Measurements from ENCODE around the gene DLGAP1. TPM values are rescaled to one million over a fixed set of nuclear protein-coding genes. Genes with fewer than 3 reads are reported as not detected.

DLGAP1 gene
- total and polyA plus RNA-seq, 7 donors = 0.13 to 2.6 (median 1.3) TPM; not detected in 1

DNA sequence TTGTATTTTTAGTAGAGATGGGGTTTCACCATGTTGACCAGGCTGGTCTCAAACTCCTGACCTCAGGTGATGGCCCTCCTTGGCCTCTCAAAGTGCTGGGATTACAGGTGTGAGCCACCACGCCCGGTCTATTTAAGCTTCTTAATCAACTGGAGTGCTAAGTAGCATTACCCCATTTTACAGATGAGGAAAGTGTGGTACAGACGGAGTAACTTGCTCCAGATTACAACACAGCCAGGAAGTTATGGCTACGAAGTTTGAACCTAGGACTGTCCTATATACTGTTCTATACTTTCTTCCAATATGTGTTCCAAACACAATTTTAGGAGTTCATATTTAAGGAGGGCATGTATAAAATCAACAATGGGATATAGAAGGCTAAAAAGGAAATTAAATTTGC, 807.5 kb downstream of the DLGAP1 start:
- WGBS, 2 donors = 83 to 85% methylated on average over 4 of the region's 4 CpGs
- no peak for DNase-seq
- no peak overlapping the region for H3K4me3 ChIP-seq
- no peak overlapping the region for H3K27ac ChIP-seq
- H3K27me3 ChIP-seq = no peaks in the 10 kb centered on the region
- no peaks in the 10 kb centered on the region for H3K9me3 ChIP-seq
- H3K36me3 ChIP-seq = no peaks in the 10 kb centered on the region
- H3K4me1 ChIP-seq = peaks cover 0 to 1% (median 0%) of the 10 kb centered on the region in 4 donors
- intact Hi-C loops (cut with DNase I) = no loop called here
- no peak for TF ChIP-seq POLR2A (IDR thresholded peaks at IDR 0.05)
- TF ChIP-seq, protein P1, sequence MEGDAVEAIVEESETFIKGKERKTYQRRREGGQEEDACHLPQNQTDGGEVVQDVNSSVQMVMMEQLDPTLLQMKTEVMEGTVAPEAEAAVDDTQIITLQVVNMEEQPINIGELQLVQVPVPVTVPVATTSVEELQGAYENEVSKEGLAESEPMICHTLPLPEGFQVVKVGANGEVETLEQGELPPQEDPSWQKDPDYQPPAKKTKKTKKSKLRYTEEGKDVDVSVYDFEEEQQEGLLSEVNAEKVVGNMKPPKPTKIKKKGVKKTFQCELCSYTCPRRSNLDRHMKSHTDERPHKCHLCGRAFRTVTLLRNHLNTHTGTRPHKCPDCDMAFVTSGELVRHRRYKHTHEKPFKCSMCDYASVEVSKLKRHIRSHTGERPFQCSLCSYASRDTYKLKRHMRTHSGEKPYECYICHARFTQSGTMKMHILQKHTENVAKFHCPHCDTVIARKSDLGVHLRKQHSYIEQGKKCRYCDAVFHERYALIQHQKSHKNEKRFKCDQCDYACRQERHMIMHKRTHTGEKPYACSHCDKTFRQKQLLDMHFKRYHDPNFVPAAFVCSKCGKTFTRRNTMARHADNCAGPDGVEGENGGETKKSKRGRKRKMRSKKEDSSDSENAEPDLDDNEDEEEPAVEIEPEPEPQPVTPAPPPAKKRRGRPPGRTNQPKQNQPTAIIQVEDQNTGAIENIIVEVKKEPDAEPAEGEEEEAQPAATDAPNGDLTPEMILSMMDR (IDR thresholded peaks at IDR 0.05) = no peak
- no peak for TF ChIP-seq POLR2AphosphoS5 (IDR thresholded peaks at IDR 0.05)
- no peak for TF ChIP-seq EP300 (IDR thresholded peaks at IDR 0.05)

DNA sequence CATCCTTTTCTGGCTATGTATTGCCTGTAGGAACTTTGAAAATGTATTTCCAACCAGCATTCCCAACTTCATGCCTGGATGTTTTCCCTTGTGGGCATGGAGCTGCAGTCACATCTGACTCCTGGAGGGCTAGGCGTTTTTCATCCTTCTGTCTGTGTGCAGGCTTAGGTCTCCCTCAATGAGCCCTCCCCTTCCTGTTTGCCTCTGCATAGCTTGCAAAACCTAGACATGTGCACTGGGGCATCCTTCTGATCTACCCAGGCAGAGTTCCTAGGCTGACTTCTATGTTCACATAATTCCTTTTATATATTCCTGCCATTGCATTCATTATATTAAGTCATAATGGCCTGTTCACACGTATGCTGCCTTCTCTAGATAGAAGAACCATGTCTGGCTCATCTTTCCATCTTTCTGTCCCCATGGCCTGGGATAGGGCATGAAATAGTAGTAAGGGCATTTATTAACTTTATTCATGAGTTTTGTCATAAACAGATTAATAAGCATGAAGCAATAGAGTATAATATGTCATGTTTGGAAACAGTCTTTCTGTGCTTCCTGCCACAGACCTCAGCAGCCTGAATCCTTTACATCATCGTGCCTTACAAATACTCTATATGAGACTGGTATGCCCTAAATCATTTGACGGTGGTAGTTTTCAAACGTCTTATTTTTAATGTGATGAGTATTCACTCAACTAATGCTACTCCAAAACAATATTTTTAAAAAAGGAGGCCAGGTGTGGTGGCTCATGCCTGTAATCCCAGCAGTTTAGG, 809.5 kb downstream of the DLGAP1 start:
- intact Hi-C loops (cut with DNase I) = no loop called here
- no peaks in the 10 kb centered on the region for H3K36me3 ChIP-seq
- DNase-seq = no peak
- H3K4me1 ChIP-seq = no peaks in the 10 kb centered on the region
- no peaks in the 10 kb centered on the region for H3K9me3 ChIP-seq
- no peak overlapping the region for H3K4me3 ChIP-seq
- no peaks in the 10 kb centered on the region for H3K27me3 ChIP-seq
- 79 to 90% methylated on average over 5 of the region's 5 CpGs for WGBS, 2 donors
- TF ChIP-seq EP300 (IDR thresholded peaks at IDR 0.05) (no peak), POLR2AphosphoS5 (IDR thresholded peaks at IDR 0.05) (no peak), POLR2A (IDR thresholded peaks at IDR 0.05) (no peak)
- TF ChIP-seq, protein P1 (IDR thresholded peaks at IDR 0.05) = no peak
- no peak overlapping the region for H3K27ac ChIP-seq

DNA sequence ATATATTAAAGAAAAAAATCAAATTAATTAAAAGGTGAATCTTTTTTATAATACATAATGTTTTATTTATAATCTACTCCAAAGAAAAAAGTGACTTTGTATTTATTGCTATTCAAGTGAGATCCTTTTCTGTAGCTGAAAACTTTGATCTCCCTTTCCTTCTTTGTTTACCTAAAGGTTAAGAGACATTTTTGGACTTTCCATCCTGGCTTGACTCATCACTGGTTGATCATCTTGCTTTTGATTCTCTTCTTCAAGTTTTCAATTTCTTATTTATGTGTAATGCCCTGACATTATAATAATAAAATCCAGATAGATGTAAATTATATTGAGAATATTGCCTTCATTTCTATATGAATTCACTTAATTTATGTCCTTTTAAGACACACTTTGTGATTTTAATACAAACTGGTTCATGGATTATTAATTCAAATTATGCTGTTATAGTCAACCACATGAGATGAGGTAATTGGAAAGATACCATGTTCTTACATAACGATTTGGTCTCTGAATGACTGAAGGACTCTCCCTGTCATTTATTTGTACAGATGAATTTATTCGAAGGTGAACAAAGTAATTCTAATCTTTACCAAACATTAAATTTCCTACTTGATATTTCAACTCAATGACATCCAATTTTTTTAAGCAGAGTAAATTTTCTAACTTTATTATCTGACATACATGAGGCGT, 820.7 kb downstream of the DLGAP1 start:
- no peaks in the 10 kb centered on the region for H3K36me3 ChIP-seq
- no peak overlapping the region for H3K27ac ChIP-seq
- DNase-seq = no peak
- no peaks in the 10 kb centered on the region for H3K9me3 ChIP-seq
- H3K4me3 ChIP-seq = no peak overlapping the region
- WGBS, 2 donors = 77 to 84% methylated on average over 3 of the region's 3 CpGs
- intact Hi-C loops (cut with DNase I) = no loop called here
- TF ChIP-seq POLR2A (IDR thresholded peaks at IDR 0.05) (no peak), POLR2AphosphoS5 (IDR thresholded peaks at IDR 0.05) (no peak), EP300 (IDR thresholded peaks at IDR 0.05) (no peak)
- TF ChIP-seq, protein P1 (IDR thresholded peaks at IDR 0.05) = no peak
- no peaks in the 10 kb centered on the region for H3K4me1 ChIP-seq
- H3K27me3 ChIP-seq = no peaks in the 10 kb centered on the region

DNA sequence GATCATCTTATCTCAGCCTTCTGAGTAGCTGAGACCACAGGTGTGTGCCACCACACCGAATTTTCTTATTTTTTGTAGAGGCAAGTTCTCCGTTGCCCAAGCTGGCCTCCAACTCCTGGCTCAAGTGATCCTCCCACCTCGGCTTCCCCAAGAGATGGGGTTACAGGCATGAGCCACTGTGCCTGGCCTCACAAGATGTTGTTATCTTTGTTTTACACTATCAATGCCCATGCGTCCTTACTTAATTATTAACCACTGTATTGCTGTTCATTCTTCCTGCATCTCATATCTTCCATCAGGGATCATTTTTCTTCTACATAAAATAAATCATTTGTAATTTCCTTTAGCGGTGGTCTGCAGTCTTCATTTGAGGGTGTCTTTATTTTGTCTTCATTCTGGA, 823.2 kb downstream of the DLGAP1 start:
- no peaks in the 10 kb centered on the region for H3K4me1 ChIP-seq
- no peaks in the 10 kb centered on the region for H3K36me3 ChIP-seq
- TF ChIP-seq, protein P1 (IDR thresholded peaks at IDR 0.05) = no peak
- TF ChIP-seq EP300 (IDR thresholded peaks at IDR 0.05) (no peak), POLR2AphosphoS5 (IDR thresholded peaks at IDR 0.05) (no peak), POLR2A (IDR thresholded peaks at IDR 0.05) (no peak)
- intact Hi-C loops (cut with DNase I) = no loop called here
- no peak overlapping the region for H3K4me3 ChIP-seq
- no peak for DNase-seq
- no peaks in the 10 kb centered on the region for H3K27me3 ChIP-seq
- no peak overlapping the region for H3K27ac ChIP-seq
- H3K9me3 ChIP-seq = no peaks in the 10 kb centered on the region
- 81 to 86% methylated on average over 5 of the region's 5 CpGs for WGBS, 2 donors
